Stomach (tissue), 9 donors: ENCODE measurements around the gene CCNK. TPM values are rescaled to one million over a fixed set of nuclear protein-coding genes. Genes with fewer than 3 reads are reported as not detected.

Source experiments
- DNase-seq, 2 donors: peaks; one replicate each; pipeline versions ENCODE4 v3.0.0 to v3.0.0-alpha.2; 2013 to 2019
- H3K27ac ChIP-seq, 5 donors: fragments of 200-600 bp in 4 of 5; sonication (generic) in 4 of 5; one replicate each; pipeline ENCODE4 v1.5.1; 2013 to 2019; ENCODE audit warnings: mild to moderate bottlenecking in 1 of 5, moderate library complexity in 1 of 5
- H3K27me3 ChIP-seq, 3 donors: fragments of 200-600 bp; sonication (generic); one replicate each; pipeline ENCODE4 v1.5.1; 2017 to 2019; ENCODE audit warnings: mixed run types in 1 of 3
- H3K36me3 ChIP-seq, 4 donors: fragments of 200-600 bp; sonication (generic); 1 replicate in 3 of 4; 2 replicates in 1 of 4; pipeline ENCODE4 v1.5.1; 2016 to 2019
- H3K4me1 ChIP-seq, 4 donors: fragments of 200-600 bp; sonication (generic); one replicate each; pipeline ENCODE4 v1.5.1; 2016 to 2019
- H3K4me3 ChIP-seq, 4 donors: fragments of 200-600 bp; sonication (generic) in 3 of 4; one replicate each; pipeline ENCODE4 v1.5.1; 2016 to 2019; ENCODE audit warnings: mild to moderate bottlenecking in 1 of 4
- H3K9me3 ChIP-seq, 4 donors: fragments of 200-600 bp; sonication (generic); one replicate each; pipeline ENCODE4 v1.5.1; 2016 to 2019
- CTCF ChIP-seq, 7 experiments: fragments of 450-650 bp in 4 of 7; fragments of 200-600 bp in 3 of 7; sonication (generic) in 3 of 7; IDR thresholded peaks; one replicate each; pipeline ENCODE4 v1.5.1; 2016 to 2019; ENCODE audit warnings: antibody characterized with exemption in 7 of 7, control low read depth in 2 of 7, mild to moderate bottlenecking in 1 of 7
- EP300 ChIP-seq: sonication (generic); formaldehyde crosslinking; IDR thresholded peaks from one replicate; pipeline ENCODE4 v1.6.1; 2017; ENCODE audit warnings: antibody characterized with exemption
- POLR2A ChIP-seq, 4 donors: fragments of 450-650 bp; IDR thresholded peaks; one replicate each; pipeline ENCODE4 v1.6.1; 2016; ENCODE audit warnings: antibody characterized with exemption in 4 of 4, control low read depth in 2 of 4, mild to moderate bottlenecking in 1 of 4, moderate library complexity in 1 of 4
- POLR2AphosphoS5 ChIP-seq, 3 donors: sonication (generic); formaldehyde crosslinking; IDR thresholded peaks; one replicate each; pipeline ENCODE4 v1.6.1; 2016; ENCODE audit warnings: antibody characterized with exemption in 3 of 3
- WGBS, 5 donors: extraction: QIAGEN DNeasy Blood & Tissue Kit in 3 of 5; methylation state at CpG; one replicate each; pipeline versions ENCODE4 v1.1.5 to v1.1.7; 2013 to 2018; 5-methylcytosine and 5-hydroxymethylcytosine counted together
- intact Hi-C: fragments of 100-400 bp; cut with DNase I; formaldehyde crosslinking; loops from one replicate; pipeline ENCODE4 v1.15.1; 2023; ENCODE audit warnings: low total_unique reads
- polyA plus RNA-seq, 3 donors: library from polyadenylated mRNA; stranded (reverse); fragments of 200-250 nt; gene quantifications; one replicate each; pipeline ENCODE4 v1.2.3, GENCODE V29; 2013
- total RNA-seq, 5 donors: library from RNA; depleted of rRNA; stranded (reverse); fragments of >200 nt; gene quantifications; one replicate each; pipeline versions ENCODE4 v1.1.0 to v1.2.3, GENCODE V29; 2014 to 2016
- donor health status: healthy with polysubstance abuse.
- donor health status: Bipolar disorder and iron deficiency.
- donor health status: healthy.

Gene CCNK
- total and polyA plus RNA-seq, 8 donors = 2.3 to 48.3 (median 11.4) TPM

- Histone ChIP-seq H3K36me3 (peaks cover 26 to 98% (median 92%) of the 10 kb centered on the region in 4 donors), H3K27me3 (no peaks in the 10 kb centered on the region), H3K27ac (no peak overlapping the region), H3K4me1 (peaks cover 0 to 8% (median 0%) of the 10 kb centered on the region in 4 donors), H3K4me3 (no peak overlapping the region), H3K9me3 (no peaks in the 10 kb centered on the region)
- DNase-seq = no peak
- 92 to 98% (median 96%) methylated on average over 5 of the region's 5 CpGs for whole genome bisulfite sequencing, 5 donors
- no peak for TF ChIP-seq EP300
- TF ChIP-seq CTCF (IDR thresholded peaks at IDR 0.05) = no peak
- intact Hi-C loops = no loop called here
Observed at GRCh38 chr14:99451234-99451633, 30.0 kb upstream of the CCNK start.

- Histone ChIP-seq H3K36me3 (peaks cover 14 to 98% (median 91%) of the 10 kb centered on the region in 4 donors), H3K4me3 (no peak overlapping the region), H3K4me1 (peaks cover 0 to 2% (median 0%) of the 10 kb centered on the region in 4 donors), H3K9me3 (no peaks in the 10 kb centered on the region), H3K27me3 (no peaks in the 10 kb centered on the region), H3K27ac (no peak overlapping the region)
- intact Hi-C loops = no loop called here
- no peak for TF ChIP-seq POLR2AphosphoS5 (IDR thresholded peaks at IDR 0.05)
- TF ChIP-seq CTCF (IDR thresholded peaks at IDR 0.05) = no peak
- no peak for TF ChIP-seq EP300
- TF ChIP-seq POLR2A (IDR thresholded peaks at IDR 0.05) = no peak
- 74 to 87% (median 77%) methylated on average over 4 of the region's 4 CpGs for WGBS, 5 donors
- DNase-seq = no peak
Observed at GRCh38 chr14:99452968-99453367, 28.2 kb upstream of the CCNK start.

- H3K36me3 ChIP-seq = peaks cover 14 to 96% (median 87%) of the 10 kb centered on the region in 4 donors
- intact Hi-C loops = no loop called here
Observed at GRCh38 chr14:99454246-99454645, 27.0 kb upstream of the CCNK start.

DNA sequence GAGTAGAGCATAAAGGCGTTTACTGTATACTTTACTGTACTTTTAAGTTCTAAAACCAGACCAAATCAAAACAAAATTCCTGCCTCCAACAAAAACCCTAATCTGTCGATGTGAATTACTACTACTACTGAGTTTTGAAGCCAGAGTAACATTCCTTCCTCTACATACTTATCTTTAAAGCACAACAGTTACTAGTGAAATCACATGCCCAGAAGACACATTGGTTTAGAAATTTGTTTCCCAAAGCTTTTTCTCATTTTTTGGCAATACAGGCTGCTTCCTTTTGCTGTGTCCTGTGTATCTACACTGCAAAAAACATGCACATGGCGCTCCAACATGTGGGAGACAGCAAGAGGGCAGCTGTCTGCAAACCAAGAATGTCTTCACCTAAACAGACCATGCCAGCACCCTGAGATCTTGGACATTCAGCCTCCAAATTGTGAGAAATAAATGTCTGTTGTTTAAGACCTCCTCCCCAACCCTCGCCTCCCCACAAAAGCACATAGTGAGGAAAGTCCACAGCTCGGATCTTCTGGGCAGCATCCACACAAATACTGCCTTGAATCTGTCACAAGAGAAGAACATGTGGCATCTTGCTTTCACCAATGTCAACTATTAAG, 21.6 kb upstream of the CCNK start:
- Histone ChIP-seq H3K9me3 (no peaks in the 10 kb centered on the region), H3K4me3 (no peak overlapping the region), H3K4me1 (no peaks in the 10 kb centered on the region), H3K27me3 (no peaks in the 10 kb centered on the region), H3K36me3 (peaks cover 18 to 96% (median 92%) of the 10 kb centered on the region in 4 donors), H3K27ac (no peak overlapping the region)
- TF ChIP-seq POLR2A (IDR thresholded peaks at IDR 0.05) (no peak), EP300 (no peak), POLR2AphosphoS5 (IDR thresholded peaks at IDR 0.05) (no peak), CTCF (IDR thresholded peaks at IDR 0.05) (no peak)
- 78 to 89% (median 85%) methylated on average over 5 of the region's 5 CpGs for WGBS, 5 donors
- intact Hi-C loops = no loop called here
- no peak for DNase-seq

More at GRCh38 chr14:99454246-99454645, 27.0 kb upstream of the CCNK start:
- no peak for TF ChIP-seq CTCF (IDR thresholded peaks at IDR 0.05)
- TF ChIP-seq POLR2AphosphoS5 (IDR thresholded peaks at IDR 0.05) = no peak
- no peak for TF ChIP-seq EP300
- TF ChIP-seq POLR2A (IDR thresholded peaks at IDR 0.05) = no peak
- Histone ChIP-seq H3K4me3 (no peak overlapping the region), H3K4me1 (no peaks in the 10 kb centered on the region), H3K27ac (no peak overlapping the region), H3K27me3 (no peaks in the 10 kb centered on the region), H3K9me3 (no peaks in the 10 kb centered on the region)
- no peak for DNase-seq
- 61 to 95% (median 81%) methylated on average over 3 of the region's 3 CpGs for WGBS, 5 donors
